ENCODE data around the gene DDIAS.

DNA sequence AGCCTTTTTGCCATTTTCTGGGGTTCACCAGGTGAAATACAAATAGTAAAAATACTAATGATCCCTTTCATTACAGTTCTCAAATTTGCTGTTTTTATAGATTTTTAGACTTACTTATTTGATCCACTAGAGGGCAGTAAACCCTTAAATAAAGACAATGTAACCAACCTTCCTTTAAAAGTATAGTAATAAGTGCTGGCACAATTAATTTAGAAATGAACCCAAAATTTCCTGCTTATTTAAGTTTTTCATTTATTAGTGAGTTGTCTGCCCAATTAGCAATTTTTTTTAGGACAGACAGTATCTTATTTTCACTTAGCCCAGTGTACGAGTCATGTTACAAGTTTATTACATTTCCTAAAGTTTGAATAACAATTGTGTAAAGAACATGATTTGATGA lies 4.7 kb downstream of the DDIAS start:
- TF ChIP-seq, protein P1, sequence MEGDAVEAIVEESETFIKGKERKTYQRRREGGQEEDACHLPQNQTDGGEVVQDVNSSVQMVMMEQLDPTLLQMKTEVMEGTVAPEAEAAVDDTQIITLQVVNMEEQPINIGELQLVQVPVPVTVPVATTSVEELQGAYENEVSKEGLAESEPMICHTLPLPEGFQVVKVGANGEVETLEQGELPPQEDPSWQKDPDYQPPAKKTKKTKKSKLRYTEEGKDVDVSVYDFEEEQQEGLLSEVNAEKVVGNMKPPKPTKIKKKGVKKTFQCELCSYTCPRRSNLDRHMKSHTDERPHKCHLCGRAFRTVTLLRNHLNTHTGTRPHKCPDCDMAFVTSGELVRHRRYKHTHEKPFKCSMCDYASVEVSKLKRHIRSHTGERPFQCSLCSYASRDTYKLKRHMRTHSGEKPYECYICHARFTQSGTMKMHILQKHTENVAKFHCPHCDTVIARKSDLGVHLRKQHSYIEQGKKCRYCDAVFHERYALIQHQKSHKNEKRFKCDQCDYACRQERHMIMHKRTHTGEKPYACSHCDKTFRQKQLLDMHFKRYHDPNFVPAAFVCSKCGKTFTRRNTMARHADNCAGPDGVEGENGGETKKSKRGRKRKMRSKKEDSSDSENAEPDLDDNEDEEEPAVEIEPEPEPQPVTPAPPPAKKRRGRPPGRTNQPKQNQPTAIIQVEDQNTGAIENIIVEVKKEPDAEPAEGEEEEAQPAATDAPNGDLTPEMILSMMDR (IDR thresholded peaks at IDR 0.05) = peak in 3 of 4 experiments; percentile 61 to 76 (median 62)
- no peak for TF ChIP-seq POLR2AphosphoS5 (IDR thresholded peaks at IDR 0.05)

Measured in prostate gland (tissue), 2 donors.